Colonic mucosa (tissue), 4 donors: ENCODE results near the gene ROR2. TPM values are rescaled to one million over a fixed set of nuclear protein-coding genes. Genes with fewer than 3 reads are reported as not detected.

Source experiments
- DNase-seq: peaks from one replicate; pipeline ENCODE4 v3.0.0-alpha.2; 2020
- H3K27ac ChIP-seq: fragments of 200-600 bp; one replicate; pipeline ENCODE4 v1.8.0; 2021
- H3K27me3 ChIP-seq: fragments of 200-600 bp; one replicate; pipeline ENCODE4 v1.8.0; 2021
- H3K36me3 ChIP-seq: fragments of 200-600 bp; one replicate; pipeline ENCODE4 v1.8.0; 2021
- H3K4me1 ChIP-seq: fragments of 200-600 bp; one replicate; pipeline ENCODE4 v1.8.0; 2021; ENCODE audit warnings: mild to moderate bottlenecking
- H3K4me3 ChIP-seq: fragments of 200-600 bp; one replicate; pipeline ENCODE4 v1.8.0; 2021
- H3K9ac ChIP-seq, 2 donors: one replicate each; pipeline ENCODE4 v1.7.0; 2013; ENCODE audit warnings: control low read depth in 2 of 2, low read depth in 2 of 2, low read length in 2 of 2
- H3K9me3 ChIP-seq: fragments of 200-600 bp; one replicate; pipeline ENCODE4 v1.8.0; 2021
- intact Hi-C: fragments of 100-400 bp; cut with DNase I; formaldehyde crosslinking; loops from one replicate; pipeline ENCODE4 v1.14.1; 2022
- total RNA-seq, 2 donors: library from RNA; stranded (reverse); fragmentation: NEBNext Ultra II Directional in 1 of 2; extraction: Animal tissue kit (Norgen Biotek cat#: 25700) in 1 of 2; gene quantifications; one replicate each; pipeline ENCODE4 v1.2.1, GENCODE V29; 2021
- TF ChIP-seq, protein P1 (sequence below): fragments of 200-600 bp; IDR thresholded peaks from one replicate; pipeline ENCODE4 v1.8.0; 2022; ENCODE audit warnings: antibody characterized with exemption, mild to moderate bottlenecking
- donor health status: healthy.
- donor health status: DM: no; HTN: no; CAD: no.
- donor health status: DM: no; HTN: no; CAD: no.

ROR2 gene
- total RNA-seq, 2 donors from 2014 or later: 1.7 to 9.1 TPM

- intact Hi-C loops: no loop called here
- H3K9me3 ChIP-seq: no peaks in the 10 kb centered on the region
- no peaks in the 10 kb centered on the region for H3K27me3 ChIP-seq
- no peaks in the 10 kb centered on the region for H3K36me3 ChIP-seq
- TF ChIP-seq, protein P1, sequence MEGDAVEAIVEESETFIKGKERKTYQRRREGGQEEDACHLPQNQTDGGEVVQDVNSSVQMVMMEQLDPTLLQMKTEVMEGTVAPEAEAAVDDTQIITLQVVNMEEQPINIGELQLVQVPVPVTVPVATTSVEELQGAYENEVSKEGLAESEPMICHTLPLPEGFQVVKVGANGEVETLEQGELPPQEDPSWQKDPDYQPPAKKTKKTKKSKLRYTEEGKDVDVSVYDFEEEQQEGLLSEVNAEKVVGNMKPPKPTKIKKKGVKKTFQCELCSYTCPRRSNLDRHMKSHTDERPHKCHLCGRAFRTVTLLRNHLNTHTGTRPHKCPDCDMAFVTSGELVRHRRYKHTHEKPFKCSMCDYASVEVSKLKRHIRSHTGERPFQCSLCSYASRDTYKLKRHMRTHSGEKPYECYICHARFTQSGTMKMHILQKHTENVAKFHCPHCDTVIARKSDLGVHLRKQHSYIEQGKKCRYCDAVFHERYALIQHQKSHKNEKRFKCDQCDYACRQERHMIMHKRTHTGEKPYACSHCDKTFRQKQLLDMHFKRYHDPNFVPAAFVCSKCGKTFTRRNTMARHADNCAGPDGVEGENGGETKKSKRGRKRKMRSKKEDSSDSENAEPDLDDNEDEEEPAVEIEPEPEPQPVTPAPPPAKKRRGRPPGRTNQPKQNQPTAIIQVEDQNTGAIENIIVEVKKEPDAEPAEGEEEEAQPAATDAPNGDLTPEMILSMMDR: no peak
- no peak overlapping the region for H3K4me3 ChIP-seq
- no peak for DNase-seq
- H3K4me1 ChIP-seq: no peaks in the 10 kb centered on the region
- H3K9ac ChIP-seq: no peak overlapping the region
- H3K27ac ChIP-seq: no peak overlapping the region
These were observed 101.9 kb downstream of the ROR2 start for GRCh38 chr9:91848146-91848545.

DNA sequence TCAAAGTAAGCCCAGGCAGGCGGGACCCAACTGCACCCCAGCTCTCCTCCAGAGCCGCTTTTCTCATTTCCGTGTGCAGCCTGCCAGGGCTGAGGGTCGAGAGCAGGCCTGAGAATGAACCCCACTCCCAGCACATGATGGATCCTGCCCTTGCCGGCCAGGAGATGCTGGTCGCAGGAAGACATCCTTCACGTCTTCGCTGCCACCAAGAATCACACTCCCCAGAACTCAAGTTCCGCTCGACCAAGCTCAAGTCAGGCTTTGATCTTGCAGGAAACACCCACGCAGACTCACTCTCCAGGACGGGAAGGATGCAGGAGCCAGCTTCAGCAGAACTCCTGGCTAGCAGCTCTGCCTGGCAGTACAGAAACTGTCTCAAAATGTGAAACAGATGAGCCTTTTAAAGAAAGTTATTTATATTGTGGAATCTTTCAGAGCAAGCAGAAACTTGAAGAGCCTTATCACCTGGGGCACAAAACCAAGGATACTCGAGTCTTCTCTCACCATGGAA is 102.4 kb downstream of the ROR2 start:
- TF ChIP-seq, protein P1: no peak
- H3K9me3 ChIP-seq: no peaks in the 10 kb centered on the region
- intact Hi-C loops: no loop called here
- H3K27me3 ChIP-seq: no peaks in the 10 kb centered on the region
- DNase-seq: no peak
- no peaks in the 10 kb centered on the region for H3K36me3 ChIP-seq
- H3K27ac ChIP-seq: no peak overlapping the region
- H3K4me3 ChIP-seq: no peak overlapping the region
- no peaks in the 10 kb centered on the region for H3K4me1 ChIP-seq
- H3K9ac ChIP-seq: no peak overlapping the region

GRCh38 chr9:91845879-91846278 is 104.1 kb downstream of the ROR2 start:
- TF ChIP-seq, protein P1: no peak
- Histone ChIP-seq H3K4me3 (no peak overlapping the region), H3K9me3 (no peaks in the 10 kb centered on the region), H3K36me3 (no peaks in the 10 kb centered on the region), H3K4me1 (no peaks in the 10 kb centered on the region), H3K27ac (no peak overlapping the region), H3K27me3 (no peaks in the 10 kb centered on the region), H3K9ac (no peak overlapping the region)
- intact Hi-C loops: no loop called here
- no peak for DNase-seq

DNA sequence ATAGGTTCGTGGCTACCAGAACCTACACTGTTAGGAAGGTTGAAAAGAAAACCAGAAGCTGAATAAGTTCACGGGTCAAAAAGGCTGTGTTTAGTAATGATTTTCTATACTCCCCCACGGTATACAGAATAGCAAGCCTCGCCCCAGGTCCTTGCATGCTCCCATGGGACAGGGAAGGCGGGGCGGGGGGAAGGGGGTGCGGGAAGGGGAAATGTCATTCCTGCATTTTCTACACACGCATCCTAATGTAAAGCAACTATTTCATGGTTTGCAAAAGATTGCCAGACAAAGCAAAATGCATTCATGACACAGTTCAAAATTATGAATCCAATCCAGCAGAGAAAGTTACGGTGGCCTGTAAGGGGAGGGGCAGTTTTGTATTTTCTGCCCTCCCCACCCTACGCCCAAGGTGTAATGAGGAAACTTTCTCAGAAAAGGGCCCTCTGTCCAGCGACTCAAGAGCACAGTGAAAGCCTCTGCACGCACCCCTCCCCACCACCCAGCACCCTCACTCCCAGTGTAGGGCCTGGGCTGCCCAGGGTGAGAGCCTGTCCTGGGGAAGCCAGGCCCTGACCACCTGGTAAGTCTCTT is 105.2 kb downstream of the ROR2 start:
- no peak for DNase-seq
- Histone ChIP-seq H3K27ac (no peak overlapping the region), H3K9me3 (no peaks in the 10 kb centered on the region), H3K27me3 (no peaks in the 10 kb centered on the region), H3K36me3 (no peaks in the 10 kb centered on the region), H3K4me1 (no peaks in the 10 kb centered on the region), H3K9ac (no peak overlapping the region), H3K4me3 (no peak overlapping the region)
- TF ChIP-seq, protein P1: no peak
- intact Hi-C loops: no loop called here

GRCh38 chr9:91844190-91844589 is 105.8 kb downstream of the ROR2 start:
- no peaks in the 10 kb centered on the region for H3K4me1 ChIP-seq
- no peak overlapping the region for H3K27ac ChIP-seq
- no peak overlapping the region for H3K4me3 ChIP-seq
- H3K36me3 ChIP-seq: no peaks in the 10 kb centered on the region
- H3K9me3 ChIP-seq: no peaks in the 10 kb centered on the region
- no peaks in the 10 kb centered on the region for H3K27me3 ChIP-seq
- intact Hi-C loops: no loop called here
- no peak for DNase-seq
- H3K9ac ChIP-seq: no peak overlapping the region
- TF ChIP-seq, protein P1: no peak
